Glomerular endothelial cell (primary cell): Measurements from ENCODE around the gene OXGR1. TPM values are rescaled to one million over a fixed set of nuclear protein-coding genes. Genes with fewer than 3 reads are reported as not detected.
"Not testable (repeated sequence)": the region's sequence is repeated elsewhere in the genome, so short reads cannot be mapped to it uniquely, and the experiment has no call there.

ENCODE experiments used
- DNase-seq: peaks from one replicate; pipeline ENCODE4 v3.0.0-alpha.2; 2011; ENCODE audit warnings: low read depth, low spot score; ENCODE audit errors: extremely low read depth
- total RNA-seq: library from RNA; depleted of rRNA; stranded (reverse); fragments of >200 nt; gene quantifications from 2 replicates; pipeline ENCODE4 v1.2.3, GENCODE V29; 2015

Gene OXGR1
- total RNA-seq, 1 donor from 2014 or later, result not detected

DNA sequence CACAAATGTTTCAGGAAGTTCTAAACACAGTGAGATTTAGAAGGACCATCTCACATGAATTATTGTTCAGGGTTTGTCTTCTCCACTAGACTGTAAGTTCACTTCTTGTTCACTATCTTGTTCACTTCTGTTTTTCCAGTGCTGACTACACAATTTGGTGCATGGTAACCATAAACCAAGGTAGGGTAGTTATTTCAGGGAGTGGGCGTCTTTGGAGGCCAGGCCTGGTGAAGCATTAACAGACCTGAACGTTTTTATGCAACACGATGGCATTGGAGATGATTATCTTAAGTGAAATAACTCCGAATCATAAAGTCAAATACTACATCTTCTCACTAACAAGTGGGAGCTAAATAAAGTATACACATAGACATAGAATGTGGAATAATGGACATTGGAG lies 14.4 kb upstream of the OXGR1 start:
- no peak for DNase-seq

GRCh38 chr13:97005625-97006262 lies 11.5 kb upstream of the OXGR1 start:
- DNase-seq, result no peak

DNA sequence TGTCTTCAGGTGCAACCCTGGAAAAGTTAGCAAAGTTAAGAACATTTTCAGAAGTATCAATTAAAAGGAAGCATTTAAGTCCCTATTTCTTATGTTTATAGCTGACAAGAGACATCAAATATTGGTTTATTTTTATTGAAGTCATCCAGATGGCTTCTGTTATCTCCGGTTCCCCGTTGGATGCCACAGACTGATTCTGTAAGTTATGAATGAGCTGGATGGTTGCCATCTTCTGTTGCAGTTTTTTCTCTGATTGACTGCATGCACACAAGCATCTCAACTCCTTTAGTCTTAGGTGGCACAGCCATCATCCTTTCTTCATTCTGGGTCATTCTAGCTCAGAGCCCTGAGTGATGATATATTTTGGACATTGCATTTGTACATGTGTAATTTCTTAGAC lies 10.6 kb upstream of the OXGR1 start:
- DNase-seq, result no peak

- no peak for DNase-seq
These were observed 10.0 kb upstream of the OXGR1 start for GRCh38 chr13:97004096-97004876.

GRCh38 chr13:97003071-97003470 lies 8.8 kb upstream of the OXGR1 start:
- no peak for DNase-seq

DNA sequence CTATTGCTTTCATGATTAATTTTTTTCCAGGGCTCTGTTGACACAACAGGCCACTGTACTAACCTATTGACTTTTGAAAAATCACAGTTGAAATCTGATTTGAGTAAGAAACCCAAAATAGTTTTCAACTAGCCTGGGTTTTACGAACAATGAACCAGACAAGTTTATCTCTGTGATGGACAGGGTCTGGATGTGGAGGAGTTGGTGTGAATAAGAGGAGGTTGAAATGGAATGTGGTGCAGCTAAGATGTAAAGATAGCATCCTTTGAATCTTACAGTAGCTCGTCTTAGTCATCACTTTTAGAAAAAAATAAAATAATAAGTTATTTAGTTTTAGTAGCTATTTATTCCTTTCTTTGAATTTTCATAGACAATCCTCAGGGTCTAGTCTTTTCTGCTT lies 8.3 kb upstream of the OXGR1 start:
- DNase-seq, result no peak

GRCh38 chr13:97001636-97002035 lies 7.4 kb upstream of the OXGR1 start:
- DNase-seq, result no peak

DNA sequence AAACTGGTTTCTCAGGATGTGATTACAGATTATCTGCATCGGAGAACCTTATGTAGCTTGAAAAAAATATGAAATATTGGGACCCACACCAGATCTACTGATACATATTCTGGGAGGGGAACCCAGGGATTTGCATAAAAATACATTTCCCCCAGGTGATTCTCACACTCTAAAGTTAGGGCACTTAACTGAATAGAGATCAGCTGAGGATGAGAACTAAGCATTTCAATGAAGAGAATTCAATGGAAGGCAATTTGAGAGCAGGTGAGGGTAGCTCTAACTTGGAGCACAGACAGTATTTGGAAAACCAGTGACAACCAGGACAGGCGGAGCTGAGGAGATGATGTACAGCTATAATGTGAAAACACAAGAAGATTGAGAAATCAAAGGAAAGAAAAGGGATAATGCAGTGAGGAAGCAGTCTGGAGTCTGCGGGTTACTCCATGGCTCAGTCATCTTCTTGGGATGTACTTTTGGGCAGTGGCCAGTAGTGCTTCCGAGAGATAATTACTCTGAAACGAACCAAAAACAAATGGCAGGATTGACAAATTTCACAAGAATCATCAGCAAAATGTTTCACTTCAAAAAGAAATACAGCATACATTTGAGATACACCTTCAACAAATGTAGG lies 6.1 kb upstream of the OXGR1 start:
- DNase-seq, result no peak

DNA sequence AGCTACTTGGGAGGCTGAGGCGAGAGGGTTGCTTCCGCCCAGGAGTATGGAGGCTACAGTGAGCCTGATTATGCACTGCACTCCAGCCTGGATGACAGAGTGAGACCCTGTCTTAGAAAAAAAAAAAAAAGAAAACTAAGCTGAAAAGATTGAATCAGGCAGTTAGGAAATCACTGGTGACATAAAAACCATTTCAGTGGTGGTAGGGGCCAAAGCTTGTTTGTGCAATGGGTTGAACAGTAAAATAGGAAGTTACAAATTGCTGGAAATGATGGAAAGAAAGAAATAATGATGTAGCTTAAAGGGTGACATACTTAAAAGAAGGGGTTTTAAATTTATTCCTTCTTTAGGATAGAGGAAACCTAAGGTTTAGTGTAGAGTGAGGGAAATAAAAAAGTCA lies 4.8 kb upstream of the OXGR1 start:
- no peak for DNase-seq

- no peak for DNase-seq
These were observed 3.8 kb upstream of the OXGR1 start for GRCh38 chr13:96998051-96998450.

GRCh38 chr13:96996886-96997285 lies 2.6 kb upstream of the OXGR1 start:
- no peak for DNase-seq

- DNase-seq, result no peak
These were observed 1.8 kb upstream of the OXGR1 start for GRCh38 chr13:96996107-96996506.

- DNase-seq, result no peak
These were observed 575 bp upstream of the OXGR1 start for GRCh38 chr13:96994858-96995243.

GRCh38 chr13:96993634-96994016 lies 651 bp downstream of the OXGR1 start:
- no peak for DNase-seq

GRCh38 chr13:96992633-96993032 lies 1.6 kb downstream of the OXGR1 start:
- DNase-seq, result no peak

DNA sequence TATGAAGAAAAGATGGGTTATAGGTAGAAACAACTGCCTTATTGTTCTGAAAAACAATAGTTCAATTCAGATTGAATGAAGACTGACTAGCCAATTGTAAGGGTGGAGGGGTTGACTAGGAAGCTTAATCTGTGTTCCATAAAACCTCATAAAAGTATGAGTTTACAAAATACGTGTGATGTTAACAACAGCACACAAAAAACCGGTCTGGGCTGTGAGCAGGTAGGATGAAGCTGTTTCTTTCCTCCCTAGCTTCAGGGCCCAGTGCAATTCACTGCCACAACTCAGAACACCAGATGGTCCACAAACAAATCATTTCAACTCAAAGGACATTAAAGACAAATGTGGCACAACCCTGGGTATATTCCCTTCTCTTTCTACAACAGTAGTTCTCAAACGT lies 3.2 kb downstream of the OXGR1 start:
- DNase-seq, result no peak

DNA sequence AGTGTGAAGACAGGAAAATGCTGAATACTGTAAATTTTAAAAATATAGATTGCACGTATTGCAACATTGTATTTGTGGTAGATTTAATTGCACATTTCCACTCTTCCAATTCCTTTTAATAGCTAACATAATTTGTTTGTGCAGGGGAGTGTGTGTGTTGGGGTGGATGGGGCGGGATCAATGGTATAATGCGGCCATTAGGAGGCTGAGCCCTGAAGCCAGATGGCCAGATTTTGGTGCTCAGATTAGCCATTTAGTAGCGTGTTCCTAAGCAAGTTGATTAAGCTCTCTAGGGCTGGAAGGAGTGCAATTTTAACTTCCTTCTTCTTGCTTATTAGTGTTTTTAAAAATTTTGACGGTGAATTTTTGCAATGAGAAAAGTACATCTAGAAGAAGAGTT lies 5.8 kb downstream of the OXGR1 start:
- DNase-seq, result no peak

- DNase-seq, result no peak
These were observed 10.2 kb downstream of the OXGR1 start for GRCh38 chr13:96984051-96984508.

- peak; percentile 80 for DNase-seq
These were observed 11.6 kb downstream of the OXGR1 start for GRCh38 chr13:96982672-96983071.

DNA sequence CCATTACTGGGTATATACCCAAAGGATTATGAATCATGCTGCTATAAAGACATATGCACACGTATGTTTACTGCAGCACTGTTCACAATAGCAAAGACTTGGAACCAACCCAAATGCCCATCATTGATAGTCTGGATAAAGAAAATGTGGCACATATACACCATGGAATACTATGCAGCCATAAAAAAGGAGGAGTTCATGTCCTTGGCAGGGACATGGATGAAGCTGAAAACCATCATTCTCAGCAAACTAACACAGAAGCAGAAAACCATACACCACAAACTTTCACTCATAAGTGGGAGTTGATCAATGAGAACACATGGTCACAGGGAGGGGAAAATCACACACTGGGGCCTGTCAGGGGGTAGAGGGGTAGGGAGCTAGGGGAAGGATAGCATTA lies 14.4 kb downstream of the OXGR1 start:
- DNase-seq, result not testable (repeated sequence)

DNA sequence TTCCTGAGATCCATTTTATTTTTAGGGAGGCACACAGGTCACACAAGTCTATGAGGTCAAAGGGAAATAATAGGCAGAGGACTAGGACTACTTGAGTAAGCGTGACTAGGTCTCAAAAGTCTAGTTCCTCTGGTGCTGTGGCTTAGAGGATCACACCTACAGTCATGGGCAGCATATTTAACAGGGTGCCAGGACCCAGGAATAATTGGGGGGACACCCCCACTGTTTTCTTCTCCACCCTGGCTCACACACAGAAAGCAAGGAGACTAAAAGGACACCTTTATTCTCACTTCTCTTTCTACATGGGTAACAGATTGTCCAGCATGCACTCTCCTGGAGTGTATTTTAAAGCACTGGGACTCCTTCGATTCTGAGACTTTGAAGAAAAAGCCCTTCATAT lies 26.2 kb downstream of the OXGR1 start:
- DNase-seq, result no peak

- no peak for DNase-seq
These were observed 27.0 kb downstream of the OXGR1 start for GRCh38 chr13:96967248-96967745.
